PC-9 (cell line): ENCODE results near the gene CAAP1. TPM values are rescaled to one million over a fixed set of nuclear protein-coding genes. Genes with fewer than 3 reads are reported as not detected.

Source experiments
- BruUV-seq: library from RNA; stranded (reverse); fragments of 400-500 nt; replicated peaks from 2 replicates; lab custom pipeline; 2021; lab: Mats Ljungman, UMichigan
- CTCF ChIA-PET: fragments of 300-600 bp; sonication (Branson Sonifier 250); formaldehyde crosslinking; loops from one replicate; lab custom pipeline; 2022; ENCODE audit warnings: antibody characterized with exemption; lab: Charles Lee
- POLR2A ChIA-PET: fragments of 300-600 bp; sonication (Branson Sonifier 250); formaldehyde crosslinking; loops from one replicate; lab custom pipeline; 2022; ENCODE audit warnings: antibody characterized with exemption; ENCODE audit not compliant: unreplicated experiment; lab: Charles Lee
- DNase-seq, 2 experiments: peaks; one replicate each; pipeline versions ENCODE4 v3.0.0 to v3.0.0-alpha.2; 2015 to 2022; ENCODE audit warnings: mixed read lengths in 1 of 2
- H2AFZ ChIP-seq: fragments of 200-600 bp; sonication (generic); 2 replicates; pipeline ENCODE4 v1.8.1; 2017; ENCODE audit warnings: antibody characterized with exemption
- H3F3A ChIP-seq: fragments of 200-600 bp; sonication (generic); 2 replicates; pipeline ENCODE4 v1.8.1; 2017; ENCODE audit warnings: antibody characterized with exemption, mild to moderate bottlenecking, low read depth; ENCODE audit not compliant: insufficient read depth
- H3K27ac ChIP-seq: fragments of 200-600 bp; sonication (generic); 2 replicates; pipeline ENCODE4 v1.6.1; 2016; ENCODE audit warnings: mixed run types
- H3K27me3 ChIP-seq: fragments of 200-600 bp; sonication (generic); 2 replicates; pipeline ENCODE4 v1.6.1; 2016; ENCODE audit warnings: low read depth, mixed run types; ENCODE audit not compliant: insufficient read depth
- H3K36me3 ChIP-seq: fragments of 200-600 bp; sonication (generic); 2 replicates; pipeline ENCODE4 v1.6.1; 2016; ENCODE audit warnings: low read depth, mixed run types
- H3K4me1 ChIP-seq: fragments of 200-600 bp; sonication (generic); replicated peaks from 2 replicates; pipeline ENCODE4 v1.6.1; 2016; ENCODE audit warnings: mixed run types; ENCODE audit not compliant: insufficient read depth
- H3K4me2 ChIP-seq: fragments of 200-600 bp; sonication (generic); 2 replicates; pipeline ENCODE4 v1.6.1; 2017; ENCODE audit warnings: mixed run types
- H3K4me3 ChIP-seq: fragments of 200-600 bp; sonication (generic); 2 replicates; pipeline ENCODE4 v1.6.1; 2016; ENCODE audit warnings: mixed run types
- H3K79me2 ChIP-seq: fragments of 200-600 bp; sonication (generic); 2 replicates; pipeline ENCODE4 v1.6.1; 2017; ENCODE audit warnings: low read depth, mixed run types
- H3K9me2 ChIP-seq: fragments of 200-600 bp; sonication (generic); 2 replicates; pipeline ENCODE4 v1.8.1; 2017; ENCODE audit warnings: mild to moderate bottlenecking; ENCODE audit not compliant: insufficient read depth
- H3K9me3 ChIP-seq: fragments of 200-600 bp; sonication (generic); 2 replicates; pipeline ENCODE4 v1.8.1; 2016; ENCODE audit warnings: low read depth; ENCODE audit not compliant: insufficient read depth
- H4K20me1 ChIP-seq: fragments of 200-600 bp; sonication (generic); 2 replicates; pipeline ENCODE4 v1.8.1; 2017; ENCODE audit not compliant: insufficient read depth
- EZH2 ChIP-seq: fragments of 200-600 bp; sonication (generic); IDR thresholded peaks from 2 replicates; pipeline ENCODE4 v1.8.0; 2017; ENCODE audit warnings: antibody characterized with exemption, low read depth
- intact Hi-C: fragments of 100-400 bp; cut with micrococcal nuclease; formaldehyde crosslinking; loops from one replicate; pipeline ENCODE4 v1.10.0; 2022; ENCODE audit not compliant: unreplicated experiment
- total RNA-seq: library from RNA; stranded (reverse); gene quantifications from 2 replicates; pipeline ENCODE4 v1.2.3, GENCODE V29; 2021
- TF ChIP-seq, protein P1 (sequence below): fragments of 200-600 bp; sonication (generic); conservative IDR thresholded peaks from 2 replicates; pipeline ENCODE4 v1.6.1; 2017; ENCODE audit warnings: mixed run types, antibody characterized with exemption, mild to moderate bottlenecking, moderate library complexity

The CAAP1 gene
- total RNA-seq, 1 experiment from 2014 or later = 12.1 TPM

DNA sequence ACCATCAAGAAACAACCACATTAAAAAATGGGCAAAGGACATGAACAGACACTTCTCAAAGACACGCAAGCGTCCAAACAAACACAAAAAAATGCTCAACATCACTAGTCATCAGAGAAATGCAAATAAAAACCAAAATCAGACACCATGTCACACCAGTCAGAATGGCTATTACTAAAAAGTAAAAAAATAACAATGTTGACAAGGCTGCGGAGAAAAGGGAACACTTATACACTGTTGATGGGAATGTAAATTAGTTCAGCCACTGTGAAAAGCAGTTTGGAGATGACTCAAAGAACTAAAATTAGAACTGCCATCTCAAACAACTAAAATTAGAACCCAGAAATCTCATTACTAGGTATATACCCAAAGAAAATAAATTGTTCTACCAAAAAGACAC is 80.4 kb downstream of the CAAP1 start:
- Histone ChIP-seq H3K27me3 (no peaks in the 10 kb centered on the region), H3K27ac (no peak overlapping the region), H3K4me3 (no peak overlapping the region), H3K4me2 (no peak overlapping the region), H3K79me2 (no peaks in the 10 kb centered on the region), H2AFZ (no peak overlapping the region), H3K36me3 (no peaks in the 10 kb centered on the region), H3K9me2 (0 out of 2 replicates have a peak, but pooled peaks cover 3% of the 10 kb centered on the region), H3F3A (no peaks in the 10 kb centered on the region), H3K9me3 (no peaks in the 10 kb centered on the region), H4K20me1 (no peaks in the 10 kb centered on the region), H3K4me1 (no peaks in the 10 kb centered on the region)
- CTCF ChIA-PET = no interaction called here
- intact Hi-C loops = no loop called here
- no peak for DNase-seq
- POLR2A ChIA-PET = no interaction called here
- no peak for TF ChIP-seq EZH2
- TF ChIP-seq, protein P1, sequence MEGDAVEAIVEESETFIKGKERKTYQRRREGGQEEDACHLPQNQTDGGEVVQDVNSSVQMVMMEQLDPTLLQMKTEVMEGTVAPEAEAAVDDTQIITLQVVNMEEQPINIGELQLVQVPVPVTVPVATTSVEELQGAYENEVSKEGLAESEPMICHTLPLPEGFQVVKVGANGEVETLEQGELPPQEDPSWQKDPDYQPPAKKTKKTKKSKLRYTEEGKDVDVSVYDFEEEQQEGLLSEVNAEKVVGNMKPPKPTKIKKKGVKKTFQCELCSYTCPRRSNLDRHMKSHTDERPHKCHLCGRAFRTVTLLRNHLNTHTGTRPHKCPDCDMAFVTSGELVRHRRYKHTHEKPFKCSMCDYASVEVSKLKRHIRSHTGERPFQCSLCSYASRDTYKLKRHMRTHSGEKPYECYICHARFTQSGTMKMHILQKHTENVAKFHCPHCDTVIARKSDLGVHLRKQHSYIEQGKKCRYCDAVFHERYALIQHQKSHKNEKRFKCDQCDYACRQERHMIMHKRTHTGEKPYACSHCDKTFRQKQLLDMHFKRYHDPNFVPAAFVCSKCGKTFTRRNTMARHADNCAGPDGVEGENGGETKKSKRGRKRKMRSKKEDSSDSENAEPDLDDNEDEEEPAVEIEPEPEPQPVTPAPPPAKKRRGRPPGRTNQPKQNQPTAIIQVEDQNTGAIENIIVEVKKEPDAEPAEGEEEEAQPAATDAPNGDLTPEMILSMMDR = no peak
- no TSS peak for BruUV-seq

DNA sequence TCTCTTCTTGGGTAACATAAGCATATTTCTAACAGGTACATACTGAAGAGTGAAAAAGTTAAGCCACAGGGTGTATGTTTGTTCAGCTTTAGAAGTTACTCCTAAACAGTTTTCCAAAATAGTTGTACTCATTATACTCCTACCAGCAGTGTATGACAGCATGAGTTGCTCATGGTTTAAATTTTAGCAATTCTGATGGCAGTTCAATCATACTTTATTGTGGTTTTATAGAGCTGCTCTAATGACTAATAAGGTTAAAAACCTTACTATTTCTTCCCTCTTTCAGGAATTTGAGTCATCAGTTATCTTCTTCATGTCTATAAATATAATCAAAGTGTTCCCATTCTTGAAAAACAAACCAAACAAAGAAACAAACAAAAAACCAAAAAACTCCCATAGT is 81.5 kb downstream of the CAAP1 start:
- no peak for TF ChIP-seq EZH2
- TF ChIP-seq, protein P1 = no peak
- Histone ChIP-seq H3K27me3 (no peaks in the 10 kb centered on the region), H3K27ac (no peak overlapping the region), H3K9me2 (0 out of 2 replicates have a peak, but pooled peaks cover 3% of the 10 kb centered on the region), H3K9me3 (no peaks in the 10 kb centered on the region), H3K4me3 (no peak overlapping the region), H3K4me2 (no peak overlapping the region), H3K36me3 (no peaks in the 10 kb centered on the region), H3K4me1 (no peaks in the 10 kb centered on the region), H3F3A (no peaks in the 10 kb centered on the region), H3K79me2 (no peaks in the 10 kb centered on the region), H4K20me1 (no peaks in the 10 kb centered on the region), H2AFZ (no peak overlapping the region)
- intact Hi-C loops = no loop called here
- CTCF ChIA-PET = no interaction called here
- DNase-seq = no peak
- POLR2A ChIA-PET = no interaction called here
- BruUV-seq = no TSS peak

DNA sequence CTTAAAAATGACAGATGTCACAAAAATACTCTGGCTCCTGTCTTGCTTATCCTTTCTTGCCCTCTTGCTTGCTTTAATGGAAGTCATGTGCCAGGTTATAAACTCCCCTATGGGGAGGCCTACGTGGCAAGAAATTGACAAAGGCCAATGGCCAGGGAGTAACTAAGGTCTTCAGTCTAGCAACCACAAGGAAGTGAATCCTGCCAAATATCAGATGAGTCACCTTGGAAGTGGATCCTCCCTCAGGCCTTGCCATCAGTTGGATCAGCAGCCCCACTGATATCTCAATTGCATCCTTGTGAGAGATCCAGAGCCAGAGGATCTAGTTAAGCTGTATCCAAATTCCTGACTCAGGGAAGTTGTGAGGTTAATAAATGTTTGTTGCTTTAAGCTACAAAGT is 82.8 kb downstream of the CAAP1 start:
- no peak overlapping the region for H2AFZ ChIP-seq
- TF ChIP-seq, protein P1 = no peak
- no peak for TF ChIP-seq EZH2
- no peaks in the 10 kb centered on the region for H3K4me1 ChIP-seq
- BruUV-seq = no TSS peak
- POLR2A ChIA-PET = no interaction called here
- no peaks in the 10 kb centered on the region for H3F3A ChIP-seq
- no peaks in the 10 kb centered on the region for H4K20me1 ChIP-seq
- H3K27me3 ChIP-seq = no peaks in the 10 kb centered on the region
- no peak for DNase-seq
- H3K27ac ChIP-seq = no peak overlapping the region
- no peaks in the 10 kb centered on the region for H3K36me3 ChIP-seq
- no peak overlapping the region for H3K4me2 ChIP-seq
- H3K9me2 ChIP-seq = 0 out of 2 replicates have a peak, but pooled peaks cover 3% of the 10 kb centered on the region
- no peaks in the 10 kb centered on the region for H3K9me3 ChIP-seq
- CTCF ChIA-PET = no interaction called here
- H3K4me3 ChIP-seq = no peak overlapping the region
- intact Hi-C loops = no loop called here
- no peaks in the 10 kb centered on the region for H3K79me2 ChIP-seq
